H54 (cell line): Measurements from ENCODE around the gene CLDN7.

Source experiments
- DNase-seq: peaks from one replicate; pipeline ENCODE4 v3.0.0; 2011; ENCODE audit warnings: low spot score, mixed read lengths; ENCODE audit not compliant: insufficient read length
- FAIRE-seq: peaks from 3 replicates; lab custom pipeline; 2011; peaks lifted over from hg19 to GRCh38; lab: Jason Lieb, UNC
- POLR2A ChIP-seq: IDR thresholded peaks from 2 replicates; pipeline ENCODE4 v1.6.1; 2011; ENCODE audit warnings: low read depth, mild to moderate bottlenecking, low read length

Gene CLDN7

DNA sequence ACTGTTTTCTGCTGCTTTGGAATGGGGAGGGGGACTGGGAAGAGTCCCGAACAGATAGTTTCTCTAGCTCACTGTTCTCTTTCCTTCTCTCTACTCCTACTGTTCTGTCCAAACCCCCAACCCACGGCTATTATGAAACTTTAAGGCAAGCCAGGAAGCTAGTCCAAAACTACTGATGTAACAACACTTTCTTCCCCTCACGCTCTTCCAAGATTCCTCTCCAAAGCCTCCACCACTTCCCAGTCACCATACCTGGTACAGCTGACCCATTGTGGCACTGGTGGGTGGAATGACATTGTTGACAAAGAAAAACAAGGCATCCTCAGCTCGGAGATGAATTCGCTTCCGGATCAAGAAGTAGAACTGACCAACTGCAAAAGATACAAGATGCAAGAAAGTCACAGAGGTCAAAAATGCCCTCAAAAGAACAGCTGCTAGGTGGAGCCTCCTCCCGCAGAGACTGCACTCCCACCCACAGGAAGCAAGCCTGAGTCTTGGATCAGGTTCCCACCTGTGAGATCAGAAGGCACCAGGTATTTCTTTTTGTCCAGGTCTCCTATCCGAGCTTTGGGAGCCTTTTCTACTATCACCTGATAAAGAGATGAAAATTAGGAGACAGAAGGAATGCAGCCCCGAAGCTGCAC lies 21.1 kb downstream of the CLDN7 start:
- no peak for TF ChIP-seq POLR2A
- DNase-seq (no peak), FAIRE-seq (no peak)

DNA sequence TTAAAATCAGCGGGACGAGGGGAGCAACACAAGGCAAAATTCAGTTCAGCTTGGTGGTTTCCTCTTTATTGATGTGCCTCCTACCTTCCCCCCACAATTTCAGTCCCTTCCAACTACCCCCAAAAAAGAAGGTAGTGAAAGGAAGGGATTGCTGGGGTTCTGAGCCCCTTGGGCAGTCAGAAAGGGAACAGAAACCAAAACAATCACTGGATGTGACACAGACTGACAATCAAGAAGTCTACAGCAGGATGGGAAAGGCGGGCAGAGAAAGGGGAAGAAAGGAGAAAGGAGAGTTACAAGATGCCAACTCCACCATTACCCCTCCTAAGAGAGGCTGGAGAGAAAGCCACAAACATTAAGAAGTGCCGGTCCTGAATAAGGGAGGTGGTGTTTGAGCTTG lies 21.9 kb downstream of the CLDN7 start:
- TF ChIP-seq POLR2A: no peak
- FAIRE-seq (no peak), DNase-seq (no peak)

DNA sequence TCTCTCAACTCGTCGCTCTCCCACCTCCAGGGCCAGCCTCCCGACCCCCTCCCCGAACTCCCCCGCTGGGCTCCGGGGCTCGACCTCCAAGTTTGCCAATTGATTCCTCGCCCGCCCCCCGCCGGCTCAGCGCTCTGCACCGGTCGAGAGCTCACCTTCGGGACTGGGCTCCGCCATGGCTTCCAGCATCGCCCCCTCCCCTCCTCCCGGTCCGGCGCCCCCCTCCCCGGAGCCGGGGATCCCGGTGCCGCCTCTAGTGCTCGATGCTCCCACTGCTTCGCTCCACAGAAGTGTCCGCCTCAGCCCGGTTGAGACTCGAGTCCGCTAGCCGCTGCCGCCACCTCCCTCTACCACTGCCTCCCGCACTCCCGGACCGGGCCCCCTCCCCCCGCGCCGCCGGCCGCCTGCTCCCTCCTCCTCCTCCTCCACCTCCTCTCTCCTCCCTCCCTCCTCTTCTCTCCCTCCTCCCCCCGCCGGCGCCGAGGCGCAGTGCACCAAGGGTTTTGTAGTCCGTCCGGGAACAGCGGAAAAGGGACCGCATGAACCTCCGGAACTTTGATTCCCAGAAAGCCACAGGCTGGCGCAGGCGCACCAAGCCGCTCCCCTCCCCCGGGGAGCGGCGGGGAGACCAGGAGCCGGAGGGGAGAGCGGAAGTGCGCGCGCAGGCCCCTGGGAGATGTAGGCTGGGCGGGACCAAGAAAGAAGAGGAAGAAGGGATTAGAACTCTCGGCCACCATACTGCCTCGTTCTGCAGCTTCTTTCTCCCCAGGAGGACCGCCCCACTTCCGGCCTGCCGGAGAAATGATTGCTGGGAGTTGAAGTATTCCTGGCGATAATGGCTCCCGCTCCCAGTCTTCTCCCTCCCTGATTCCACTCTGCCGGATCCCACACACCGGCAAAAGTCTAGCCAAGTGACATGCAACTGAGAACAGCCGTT lies 22.9 kb downstream of the CLDN7 start, which contains the start of gene PHF23:
PHF23 (minus strand) TSS at position 367 of the 937 bp plus-strand sequence; CDS start at position 189, 178 bp downstream.
- FAIRE-seq (peak; percentile 70), DNase-seq (peak; percentile 96)
- peak; percentile 76 for TF ChIP-seq POLR2A

DNA sequence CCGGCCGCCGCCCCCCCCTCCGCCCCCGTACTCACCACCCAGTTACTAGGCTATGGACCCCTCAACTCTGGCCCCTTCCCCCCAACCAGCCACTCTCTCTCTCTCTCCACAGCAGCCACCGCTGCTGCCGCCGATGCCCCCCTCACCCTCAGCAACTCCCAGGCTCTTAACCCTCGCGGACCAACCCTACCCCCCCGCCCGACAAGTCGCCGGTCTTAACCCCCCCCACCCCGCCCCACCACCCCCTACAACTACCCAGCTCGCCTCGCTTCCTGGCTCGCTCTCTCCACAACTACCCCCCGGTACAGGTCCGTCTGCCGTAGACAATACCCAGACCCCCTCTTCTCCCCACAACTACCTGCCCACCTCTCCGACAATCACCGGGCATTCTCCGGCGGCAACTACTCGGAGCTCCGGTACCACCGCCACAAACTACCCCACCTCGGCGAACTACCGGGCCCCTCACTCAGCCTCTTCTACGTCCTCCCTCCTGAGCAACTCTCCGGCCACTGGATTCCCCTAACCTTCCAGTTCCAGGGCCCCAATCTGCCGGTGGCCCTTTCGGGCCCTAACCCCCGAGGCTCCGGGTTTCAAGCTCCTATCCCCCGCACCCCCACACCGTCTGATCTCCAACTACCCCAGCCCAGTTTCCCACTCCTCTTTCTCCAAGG lies 23.7 kb downstream of the CLDN7 start:
- no peak for TF ChIP-seq POLR2A
- DNase-seq: no peak
- no peak for FAIRE-seq

DNA sequence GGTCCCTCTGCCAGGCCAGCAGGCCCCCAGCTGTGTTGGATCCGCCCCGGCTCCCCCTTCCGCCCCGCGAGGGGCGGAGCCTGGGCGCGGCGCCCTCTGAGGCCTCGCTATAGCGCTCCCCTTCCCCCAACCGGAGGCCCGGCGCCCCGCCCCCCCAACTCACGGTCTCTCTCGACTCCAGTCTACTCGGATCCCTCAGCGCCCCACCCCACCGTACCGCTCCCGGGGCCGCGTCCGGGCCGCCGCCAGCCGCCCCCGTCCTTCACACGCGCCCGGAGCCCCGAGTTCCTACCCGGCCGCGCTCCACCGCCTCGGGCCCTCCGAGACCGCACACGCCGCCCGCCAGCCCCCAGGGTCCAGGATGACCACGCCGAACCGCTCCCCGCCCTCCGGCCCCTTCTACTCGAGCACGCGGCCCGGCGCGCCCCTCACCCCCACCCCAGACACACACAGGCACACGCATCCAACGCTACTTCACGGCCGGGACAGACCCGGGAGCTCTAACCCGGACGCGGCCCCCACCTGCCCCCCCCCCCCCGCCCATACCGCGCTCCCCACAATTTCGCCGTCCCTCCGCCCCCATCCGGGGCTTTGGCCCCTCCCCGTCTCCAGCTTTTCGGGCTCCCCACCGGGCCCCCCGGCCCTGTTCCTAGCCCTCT lies 24.4 kb downstream of the CLDN7 start:
- no peak for FAIRE-seq
- no peak for DNase-seq
- TF ChIP-seq POLR2A: peak; percentile 41; the same call in 1 of the 2 replicates

DNA sequence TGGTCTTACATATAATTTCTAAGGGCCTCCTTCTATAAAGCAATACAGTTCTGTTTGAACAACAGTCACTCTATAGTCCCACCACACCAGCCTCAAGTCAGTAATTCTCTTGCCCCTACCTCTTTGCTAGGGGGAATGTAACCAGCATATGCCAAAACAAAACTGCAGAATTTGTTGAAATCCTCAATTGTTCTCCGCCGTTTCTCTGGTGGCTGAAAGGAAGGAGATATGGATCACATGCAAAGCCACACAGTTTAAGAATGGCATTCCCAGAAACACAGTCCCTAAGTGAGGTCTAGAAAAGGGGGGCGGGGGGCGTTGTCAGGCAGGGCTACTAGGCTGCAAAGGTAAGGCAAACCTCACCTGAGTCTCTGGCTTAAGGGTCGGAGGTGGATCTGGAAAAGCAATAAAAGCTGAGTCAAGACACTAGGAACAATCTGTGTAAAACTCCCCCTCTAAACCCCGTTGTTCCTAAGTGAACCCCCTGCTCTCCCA lies 25.0 kb downstream of the CLDN7 start:
- DNase-seq (no peak), FAIRE-seq (no peak)
- no peak for TF ChIP-seq POLR2A

DNA sequence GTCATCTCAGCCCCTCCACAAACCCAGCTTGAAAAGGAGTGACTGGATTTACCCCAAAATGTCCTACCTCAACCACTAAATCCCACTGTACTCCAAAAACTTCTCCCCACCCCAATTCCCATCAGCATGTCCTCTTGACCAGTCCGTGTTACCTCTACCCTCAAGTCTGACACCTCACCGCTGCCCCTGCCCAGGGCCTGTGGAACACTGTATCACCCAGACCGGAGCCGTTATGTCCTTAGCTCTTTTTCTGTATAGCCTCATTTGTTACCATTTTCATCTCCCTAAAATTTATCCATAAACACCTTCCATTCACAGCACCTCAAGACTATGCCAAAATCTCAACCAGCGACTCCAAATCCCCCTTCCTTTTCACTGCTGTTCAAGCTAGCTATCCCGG lies 25.5 kb downstream of the CLDN7 start:
- TF ChIP-seq POLR2A: no peak
- FAIRE-seq (no peak), DNase-seq (no peak)

DNA sequence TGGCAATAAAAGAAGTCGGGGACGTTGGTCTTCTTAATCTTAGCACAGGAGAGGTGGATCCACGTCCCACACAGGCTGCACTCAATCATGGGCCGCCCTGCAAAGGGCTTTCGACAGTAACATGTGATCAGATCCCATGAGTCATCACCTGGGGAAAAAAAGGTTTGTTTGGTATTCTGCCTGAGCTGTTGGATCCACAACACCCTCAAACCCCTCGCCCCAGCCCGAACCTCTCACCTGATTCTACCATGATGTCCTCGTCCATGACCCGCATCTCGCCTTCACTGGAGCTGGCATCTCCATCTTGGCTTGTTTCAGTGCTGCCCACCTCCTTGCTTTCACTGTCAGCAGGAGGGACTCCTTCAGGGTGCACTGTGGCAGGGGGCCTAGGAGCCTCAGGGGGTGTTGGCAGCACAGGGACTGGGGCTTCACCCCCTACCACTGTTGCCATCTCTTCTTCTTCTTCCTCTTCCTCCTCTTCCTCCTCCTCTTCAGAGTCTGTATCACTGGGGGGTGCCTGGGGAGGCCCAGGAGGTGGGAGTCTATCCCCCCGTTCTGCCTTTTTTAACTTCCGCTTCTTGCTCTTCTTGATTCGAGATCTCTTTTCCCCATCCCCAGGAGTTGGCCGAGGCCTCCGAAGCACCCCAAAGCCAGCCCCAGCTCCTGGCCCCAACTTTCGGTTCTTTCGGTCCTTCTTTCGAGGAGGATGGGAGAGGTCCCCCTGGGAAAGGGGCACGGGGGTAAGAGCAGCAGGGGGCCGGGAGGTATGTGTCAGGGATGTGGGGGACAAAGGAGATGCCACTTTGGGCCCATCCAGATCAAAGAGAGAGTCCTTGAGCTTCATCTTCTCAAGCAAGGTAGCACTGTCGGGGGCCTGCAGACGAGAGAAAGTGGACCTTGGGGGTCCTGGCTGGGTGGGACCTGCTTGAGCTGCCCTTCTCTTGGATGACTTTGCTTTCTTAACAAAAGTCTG lies 26.3 kb downstream of the CLDN7 start:
- FAIRE-seq: no peak
- TF ChIP-seq POLR2A: no peak
- DNase-seq: no peak

DNA sequence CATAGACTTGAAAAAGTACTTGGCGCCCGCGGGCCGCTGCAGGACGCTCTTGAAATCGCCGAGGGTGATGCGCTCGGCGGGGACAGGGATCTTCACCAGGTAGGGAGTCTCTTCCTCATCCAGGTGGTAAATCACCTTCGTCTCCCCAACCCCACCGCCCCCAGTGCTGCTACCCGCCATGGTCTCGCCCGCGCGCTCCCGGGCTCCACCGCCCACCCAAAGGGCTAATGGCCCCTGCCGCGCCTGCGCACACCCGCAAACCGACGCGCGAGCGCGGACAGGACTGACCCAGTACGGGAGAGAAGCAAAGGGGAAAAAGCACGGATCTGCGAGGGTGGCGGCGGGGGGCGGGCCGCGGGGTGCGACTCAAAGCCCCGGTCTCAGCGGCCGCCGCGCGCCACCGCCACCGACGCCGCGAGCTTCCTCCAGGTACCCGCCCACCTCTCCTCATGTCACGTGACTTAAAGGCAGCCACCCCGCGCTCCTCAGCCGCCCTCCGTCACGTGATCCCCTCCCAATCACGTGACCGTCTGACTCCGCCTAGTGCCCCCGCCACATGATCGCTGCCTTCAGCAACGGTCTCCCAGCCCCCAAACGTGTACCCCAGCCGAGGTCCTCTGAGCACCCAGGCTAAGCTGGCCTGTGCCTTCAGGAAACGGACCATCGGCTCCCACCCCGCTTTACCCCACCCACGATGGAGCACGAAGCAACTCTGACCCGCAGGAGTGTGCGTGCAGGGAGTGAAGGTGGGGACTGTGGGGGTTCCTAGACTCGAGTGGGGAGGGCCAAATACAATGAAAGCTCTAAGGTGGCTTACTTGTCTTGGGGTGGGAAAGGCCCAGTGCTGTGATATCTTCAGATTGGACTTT lies 28.0 kb downstream of the CLDN7 start, which contains the start of gene DVL2:
DVL2 (minus strand) TSS at position 435 of the 869 bp plus-strand sequence; CDS start at position 180, 255 bp downstream.
- peak; percentile 90 for DNase-seq
- peak; percentile 51 for TF ChIP-seq POLR2A
- FAIRE-seq: peak; percentile 6

DNA sequence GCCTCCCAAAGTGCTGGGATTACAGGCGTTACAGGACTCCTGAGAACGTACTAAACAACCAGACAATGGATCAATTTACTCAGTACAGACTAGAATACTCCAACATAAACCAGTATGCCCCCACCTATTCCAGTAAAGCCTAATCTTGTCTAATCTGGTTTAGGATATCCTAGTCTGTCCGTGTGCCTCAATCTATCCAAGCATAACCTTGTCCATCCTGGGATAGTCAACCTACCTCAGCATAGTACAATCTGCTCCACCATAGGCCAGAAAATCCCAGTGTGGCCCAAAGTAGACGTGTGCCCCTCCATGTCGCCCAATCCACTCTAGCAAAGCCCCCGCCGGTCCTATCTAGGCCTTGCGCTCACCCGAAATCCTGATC lies 28.6 kb downstream of the CLDN7 start:
- FAIRE-seq (no peak), DNase-seq (no peak)
- TF ChIP-seq POLR2A: no peak

DNA sequence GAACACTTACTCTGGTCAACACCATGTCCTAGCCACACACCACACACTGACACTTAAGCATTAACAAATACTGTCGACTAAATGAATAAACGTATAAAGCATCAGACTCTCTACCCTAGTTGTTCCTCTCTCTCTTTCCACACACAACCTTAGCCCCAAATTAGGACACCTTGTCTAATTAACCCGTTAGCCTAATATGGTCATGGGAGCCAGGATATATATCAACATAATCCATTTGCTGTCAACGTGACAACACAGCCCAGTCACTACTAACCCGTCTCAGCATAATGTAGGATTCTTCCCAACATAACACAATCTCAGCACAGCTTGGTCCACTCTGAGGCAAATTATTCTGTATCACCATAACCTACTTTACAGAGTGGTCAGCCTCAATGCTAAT lies 30.2 kb downstream of the CLDN7 start:
- TF ChIP-seq POLR2A: no peak
- DNase-seq (no peak), FAIRE-seq (no peak)
